K562 (cell line): ENCODE results near the gene IPCEF1. TPM values are rescaled to one million over a fixed set of nuclear protein-coding genes. Genes with fewer than 3 reads are reported as not detected.

Experiments used
- CREB1 ChIP-seq, 2 experiments: sonication (generic) in 1 of 2; formaldehyde crosslinking in 1 of 2; IDR thresholded peaks; 2 replicates each; pipeline versions ENCODE4 v1.6.1 to v1.8.0; 2012 to 2022; ENCODE audit warnings: inconsistent platforms in 1 of 2, mild to moderate bottlenecking in 1 of 2, missing genetic modification reagents in 1 of 2, moderate library complexity in 1 of 2
- GATA2 ChIP-seq: sonication (generic); formaldehyde crosslinking; IDR thresholded peaks from 2 replicates; pipeline ENCODE4 v1.4.0; 2020; ENCODE audit warnings: mild to moderate bottlenecking, missing genetic modification reagents
- MAZ ChIP-seq, 2 experiments: fragments of 450-650 bp in 1 of 2; sonication (generic) in 1 of 2; formaldehyde crosslinking; IDR thresholded peaks in 1 of 2; conservative IDR thresholded peaks in 1 of 2; 2 replicates each; pipeline versions ENCODE4 v1.4.0 to v1.5.0; 2020; ENCODE audit warnings: mild to moderate bottlenecking in 1 of 2, missing genetic modification reagents in 1 of 2
- MYC ChIP-seq, 2 experiments: fragments of 250-450 bp in 1 of 2; sonication (Bioruptor Pico) in 1 of 2; IDR thresholded peaks; 2 replicates each; pipeline versions ENCODE4 v1.5.1 to v1.6.1; 2012 to 2021; ENCODE audit warnings: low read depth in 2 of 2, borderline replicate concordance in 1 of 2, improper control_type of control experiment in 1 of 2, low read length in 1 of 2, mild to moderate bottlenecking in 1 of 2, moderate library complexity in 1 of 2
- RNF2 ChIP-seq: sonication (generic); IDR thresholded peaks from 2 replicates; pipeline ENCODE4 v1.6.1; 2016
- SLC30A9 ChIP-seq: fragments of 250-450 bp; sonication (Bioruptor Pico); IDR thresholded peaks from 2 replicates; pipeline ENCODE4 v1.8.0; 2022; ENCODE audit warnings: mild to moderate bottlenecking, moderate library complexity
- SMAD4 ChIP-seq: fragments of 250-450 bp; sonication (Bioruptor Pico); conservative IDR thresholded peaks from 2 replicates; pipeline ENCODE4 v1.8.0; 2021; ENCODE audit warnings: inconsistent platforms, mild to moderate bottlenecking, moderate library complexity
- SP1 ChIP-seq: sonication (generic); formaldehyde crosslinking; IDR thresholded peaks from 2 replicates; pipeline ENCODE4 v1.8.1; 2022; ENCODE audit warnings: mild to moderate bottlenecking, missing genetic modification reagents
- TSHZ1 ChIP-seq: fragments of 250-450 bp; sonication (Bioruptor Pico); IDR thresholded peaks from 2 replicates; pipeline ENCODE4 v1.4.0; 2020; ENCODE audit warnings: mild to moderate bottlenecking, moderate library complexity
- ZBTB40 ChIP-seq, 2 experiments: fragments of 450-650 bp in 1 of 2; sonication (generic) in 1 of 2; formaldehyde crosslinking in 1 of 2; IDR thresholded peaks; 2 replicates each; pipeline versions ENCODE4 v1.7.1 to v1.9.0; 2016 to 2022; ENCODE audit warnings: inconsistent platforms in 1 of 2, mild to moderate bottlenecking in 1 of 2, missing genetic modification reagents in 1 of 2
- ZC3H8 ChIP-seq: fragments of 450-650 bp; IDR thresholded peaks from 2 replicates; pipeline ENCODE4 v1.6.1; 2017
- ZNF589 ChIP-seq: fragments of 200-800 bp; sonication (Bioruptor generic); IDR thresholded peaks from 2 replicates; pipeline ENCODE4 v1.6.1; 2016; ENCODE audit warnings: low read depth, missing genetic modification characterization, missing compliant biosample characterization
- ZNF79 ChIP-seq: fragments of 250-450 bp; sonication (Bioruptor Pico); IDR thresholded peaks from 2 replicates; pipeline ENCODE4 v1.4.0; 2020; ENCODE audit warnings: low read depth, mild to moderate bottlenecking, moderate library complexity
- polyA plus RNA-seq, 8 experiments: library from polyadenylated mRNA; depleted of rRNA in 4 of 8; stranded (reverse) in 5 of 8; unstranded in 3 of 8; fragments of >200 nt; fragmentation: Nextera tagmentation in 2 of 8; fragmentation: Illumina TruSeq in 1 of 8; extraction: Ambion mirVana in 2 of 8; extraction: Trizol in 1 of 8; gene quantifications; 2 replicates each; pipeline versions ENCODE4 v1.2.1 to v1.2.3, GENCODE V29; 2011 to 2014; ENCODE audit warnings: inconsistent platforms in 1 of 8, missing spikeins in 1 of 8
- total RNA-seq, 7 experiments: library from RNA; depleted of rRNA in 6 of 7; stranded (reverse); fragments of >200 nt in 6 of 7; fragmentation: Illumina TruSeq in 2 of 7; extraction: Trizol in 2 of 7; gene quantifications; 2 replicates each; pipeline versions ENCODE4 v1.2.1 to v1.2.3, GENCODE V29; 2011 to 2021; ENCODE audit warnings: low replicate concordance in 1 of 7

IPCEF1 gene
- total and polyA plus RNA-seq, 9 of the 15 experiments (the other 6 are each of a cell fraction or from before 2014, with no cell fraction given) = 0.14 to 0.18 TPM; not detected in 7

- TF ChIP-seq TSHZ1 (CRISPR knock-in tag) (no peak), SLC30A9 (no peak), MYC (IDR thresholded peaks at IDR 0.05; ENCODE audit: low read depth, low read length) (no peak), MYC (CRISPR knock-in tag; IDR thresholded peaks at IDR 0.05; ENCODE audit: borderline replicate concordance, low read depth) (no peak), SMAD4 (CRISPR knock-in tag) (no peak), MAZ (CRISPR knock-in tag; conservative IDR thresholded peaks at IDR 0.05 in 1 of 2, IDR thresholded peaks at IDR 0.05 in 1 of 2) (no peak; a peak in 1 of 4 replicates), ZBTB40 (IDR thresholded peaks at IDR 0.05) (peak; percentile 51; the same call in 1 of the 2 replicates), ZBTB40 (CRISPR knock-in tag; IDR thresholded peaks at IDR 0.05) (no peak), RNF2 (no peak), SP1 (CRISPR knock-in tag) (no peak), GATA2 (CRISPR knock-in tag) (no peak), ZC3H8 (no peak), ZNF79 (CRISPR knock-in tag) (no peak), CREB1 (IDR thresholded peaks at IDR 0.05) (no peak), CREB1 (CRISPR knock-in tag; IDR thresholded peaks at IDR 0.05) (no peak), ZNF589 (no peak)
These were observed 54.5 kb downstream of the IPCEF1 start (continued) for GRCh38 chr6:154301839-154302752.
